Neuronal stem cell (in vitro differentiated cells): ENCODE measurements around the gene PSMB11.
"Not testable (repeated sequence)": the region's sequence is repeated elsewhere in the genome, so short reads cannot be mapped to it uniquely, and the experiment has no call there.

Experiments used
- DNase-seq: peaks from one replicate; pipeline ENCODE4 v3.0.0-alpha.2; 2013; ENCODE audit warnings: low spot score
- H2AFZ ChIP-seq: one replicate; pipeline ENCODE4 v1.6.1; 2013; ENCODE audit warnings: mild to moderate bottlenecking, low read length, inconsistent platforms
- H2AK5ac ChIP-seq: 2 replicates; pipeline ENCODE4 v1.6.1; 2013; ENCODE audit warnings: low read depth, mild to moderate bottlenecking, inconsistent platforms, low read length, moderate library complexity, mixed read lengths
- H2BK120ac ChIP-seq: 2 replicates; pipeline ENCODE4 v1.6.1; 2013; ENCODE audit warnings: low read depth, mild to moderate bottlenecking, inconsistent platforms, low read length, moderate library complexity, mixed read lengths
- H2BK12ac ChIP-seq: one replicate; pipeline ENCODE4 v1.6.1; 2013; ENCODE audit warnings: low read length, inconsistent platforms
- H2BK15ac ChIP-seq: 2 replicates; pipeline ENCODE4 v1.6.1; 2013; ENCODE audit warnings: mild to moderate bottlenecking, low read length, inconsistent platforms, mixed read lengths
- H2BK5ac ChIP-seq: one replicate; pipeline ENCODE4 v1.6.1; 2013; ENCODE audit warnings: inconsistent platforms, mild to moderate bottlenecking, low read length, moderate library complexity
- H3K14ac ChIP-seq: one replicate; pipeline ENCODE4 v1.6.1; 2013; ENCODE audit warnings: low read length, inconsistent platforms
- H3K18ac ChIP-seq: 2 replicates; pipeline ENCODE4 v1.6.1; 2013; ENCODE audit warnings: low read length, inconsistent platforms
- H3K23ac ChIP-seq: 2 replicates; pipeline ENCODE4 v1.6.1; 2013; ENCODE audit warnings: low read depth, mild to moderate bottlenecking, mixed read lengths, low read length, inconsistent platforms; ENCODE audit not compliant: poor library complexity
- H3K27ac ChIP-seq: replicated peaks from 3 replicates; pipeline ENCODE4 v1.5.1; 2013; ENCODE audit warnings: low read length, inconsistent platforms
- H3K27me3 ChIP-seq, 3 experiments: 2 replicates each; pipeline ENCODE4 v1.6.1; 2013; ENCODE audit warnings: low read length in 3 of 3, mild to moderate bottlenecking in 2 of 3, inconsistent platforms in 1 of 3, low read depth in 1 of 3, mixed read lengths in 1 of 3, moderate library complexity in 1 of 3; ENCODE audit not compliant: control insufficient read depth in 3 of 3, insufficient read depth in 3 of 3
- H3K36me3 ChIP-seq, 2 donors: replicated peaks in 1 of 2; 2 replicates each; pipeline ENCODE4 v1.6.1; 2013; ENCODE audit warnings: low read length in 2 of 2; ENCODE audit not compliant: control insufficient read depth in 2 of 2, insufficient read depth in 2 of 2
- H3K4ac ChIP-seq: 2 replicates; pipeline ENCODE4 v1.6.1; 2013; ENCODE audit warnings: inconsistent platforms, mild to moderate bottlenecking, low read length, moderate library complexity
- H3K4me1 ChIP-seq, 2 donors: 1 replicate in 1 of 2; 2 replicates in 1 of 2; pipeline ENCODE4 v1.6.1; 2013; ENCODE audit warnings: low read length in 2 of 2, low read depth in 1 of 2; ENCODE audit not compliant: control insufficient read depth in 2 of 2, insufficient read depth in 1 of 2
- H3K4me2 ChIP-seq: one replicate; pipeline ENCODE4 v1.6.1; 2013; ENCODE audit warnings: mild to moderate bottlenecking, low read length, inconsistent platforms; ENCODE audit not compliant: insufficient read depth, poor library complexity, severe bottlenecking
- H3K4me3 ChIP-seq, 2 donors: 2 replicates each; pipeline ENCODE4 v1.5.1; 2013; ENCODE audit warnings: low read length in 2 of 2, mild to moderate bottlenecking in 2 of 2, inconsistent platforms in 1 of 2, moderate library complexity in 1 of 2
- H3K79me1 ChIP-seq: one replicate; pipeline ENCODE4 v1.6.1; 2013; ENCODE audit warnings: low read depth, mild to moderate bottlenecking, inconsistent platforms, low read length, moderate library complexity
- H3K9ac ChIP-seq: one replicate; pipeline ENCODE4 v1.6.1; 2013; ENCODE audit warnings: mild to moderate bottlenecking, low read depth, low read length, inconsistent platforms; ENCODE audit not compliant: poor library complexity
- H3K9me3 ChIP-seq, 2 donors: replicated peaks in 1 of 2; 2 replicates each; pipeline versions ENCODE3 to v1.6.1; 2013; ENCODE audit warnings: low read length in 2 of 2, mild to moderate bottlenecking in 2 of 2, inconsistent platforms in 1 of 2, low read depth in 1 of 2, mixed read lengths in 1 of 2, moderate library complexity in 1 of 2; ENCODE audit not compliant: control insufficient read depth in 2 of 2, insufficient read depth in 1 of 2
- H4K8ac ChIP-seq: one replicate; pipeline ENCODE4 v1.6.1; 2013; ENCODE audit warnings: low read depth, mild to moderate bottlenecking, inconsistent platforms, low read length, moderate library complexity
- H4K91ac ChIP-seq: one replicate; pipeline ENCODE4 v1.6.1; 2013; ENCODE audit warnings: low read length, low read depth, mild to moderate bottlenecking, inconsistent platforms; ENCODE audit not compliant: poor library complexity
- WGBS, 2 donors: extraction: QIAGEN DNeasy Blood & Tissue Kit; methylation state at CpG; one replicate each; pipeline ENCODE4 v1.1.7; 2013; ENCODE audit warnings: missing lambda C conversion rate in 2 of 2, mixed read lengths in 1 of 2; ENCODE audit not compliant: insufficient read length in 2 of 2, insufficient replicate concordance in 1 of 2; ENCODE audit errors: extremely low coverage in 2 of 2; 5-methylcytosine and 5-hydroxymethylcytosine counted together

PSMB11 gene

DNA sequence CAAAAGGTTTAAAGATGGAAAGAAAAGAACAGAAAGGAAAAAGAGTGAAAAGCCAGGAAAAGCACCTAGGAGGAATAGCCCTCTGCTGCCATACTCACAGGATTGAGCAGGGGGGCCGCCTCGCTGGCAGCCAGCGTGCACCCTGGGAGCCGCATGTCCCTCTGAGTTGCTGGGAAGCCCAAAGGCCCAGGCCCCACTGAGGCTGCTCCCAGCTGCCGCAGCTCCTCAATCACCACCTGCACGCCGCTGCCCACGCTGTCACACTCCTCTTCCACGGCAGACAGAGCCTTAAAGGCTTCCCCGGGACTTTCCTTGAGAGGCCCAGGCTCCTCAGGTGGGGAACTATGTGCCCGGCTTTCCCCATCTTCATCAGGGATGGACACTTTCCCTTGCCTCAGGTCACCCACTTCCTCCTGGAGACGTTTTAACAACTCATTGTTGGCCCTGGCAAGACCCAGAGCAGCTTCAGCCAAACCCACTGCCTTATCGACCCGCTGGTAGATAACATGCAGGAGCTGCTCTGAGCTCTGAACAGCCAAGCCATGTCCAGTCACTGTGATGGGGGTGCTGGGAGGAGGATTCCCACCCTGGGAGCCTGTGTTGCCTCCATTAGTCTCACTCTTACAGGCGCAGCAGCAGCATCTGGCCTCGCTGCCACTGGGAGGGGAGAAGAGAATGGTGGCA, 43.5 kb upstream of the PSMB11 start:
- Histone ChIP-seq H3K9me3 (no peaks in the 10 kb centered on the region), H3K4ac (no peak overlapping the region), H4K8ac (no peak overlapping the region), H3K36me3 (peaks cover 1 to 5% of the 10 kb centered on the region in 2 donors), H3K14ac (no peak overlapping the region), H3K4me3 (no peak overlapping the region), H3K27ac (no peak overlapping the region), H2BK15ac (no peak overlapping the region), H2BK120ac (no peak overlapping the region), H3K18ac (peak overlapping the region; percentile 25), H4K91ac (no peak overlapping the region), H3K23ac (no peak overlapping the region), H3K79me1 (no peaks in the 10 kb centered on the region), H2BK5ac (no peak overlapping the region), H3K9ac (no peak overlapping the region), H2AFZ (no peak overlapping the region), H2AK5ac (no peak overlapping the region), H2BK12ac (no peak overlapping the region), H3K27me3 (no peaks in the 10 kb centered on the region), H3K4me1 (peaks cover 0 to 4% of the 10 kb centered on the region in 2 donors), H3K4me2 (no peak overlapping the region)
- no CpG with 5 or more reads among the region's 16 CpGs for WGBS, 2 donors
- no peak for DNase-seq

- Histone ChIP-seq H3K4me3 (no peak overlapping the region), H4K91ac (no peak overlapping the region), H3K36me3 (no peaks in the 10 kb centered on the region), H2BK120ac (no peak overlapping the region), H3K14ac (no peak overlapping the region), H3K27me3 (no peaks in the 10 kb centered on the region), H4K8ac (no peak overlapping the region), H3K9me3 (no peaks in the 10 kb centered on the region), H3K18ac (no peak overlapping the region), H2BK12ac (no peak overlapping the region), H2AK5ac (no peak overlapping the region), H3K4ac (no peak overlapping the region), H3K4me1 (no peaks in the 10 kb centered on the region), H2BK15ac (no peak overlapping the region), H3K23ac (no peak overlapping the region), H3K9ac (no peak overlapping the region), H3K4me2 (no peak overlapping the region), H3K27ac (no peak overlapping the region), H2BK5ac (no peak overlapping the region), H2AFZ (no peak overlapping the region), H3K79me1 (no peaks in the 10 kb centered on the region)
- no peak for DNase-seq
- WGBS, 2 donors = no CpG with 5 or more reads among the region's 2 CpGs
Observed at GRCh38 chr14:23000860-23001259, 41.2 kb upstream of the PSMB11 start.

- no peak overlapping the region for H2AFZ ChIP-seq
- no peaks in the 10 kb centered on the region for H3K79me1 ChIP-seq
- no peak overlapping the region for H3K4ac ChIP-seq
- H3K27ac ChIP-seq = no peak overlapping the region
- H3K4me2 ChIP-seq = no peak overlapping the region
- no peak overlapping the region for H3K14ac ChIP-seq
- peaks cover 0 to under 1% of the 10 kb centered on the region in 2 donors for H3K9me3 ChIP-seq
- no peak overlapping the region for H4K8ac ChIP-seq
- H3K9ac ChIP-seq = no peak overlapping the region
- no peaks in the 10 kb centered on the region for H3K27me3 ChIP-seq
- H3K23ac ChIP-seq = no peak overlapping the region
- no peaks in the 10 kb centered on the region for H3K36me3 ChIP-seq
- H3K4me3 ChIP-seq = no peak overlapping the region
- H3K4me1 ChIP-seq = peaks cover 3 to 4% of the 10 kb centered on the region in 2 donors
- H2AK5ac ChIP-seq = no peak overlapping the region
- no peak overlapping the region for H2BK5ac ChIP-seq
- no peak overlapping the region for H2BK120ac ChIP-seq
- H4K91ac ChIP-seq = no peak overlapping the region
- H2BK12ac ChIP-seq = no peak overlapping the region
- no peak for DNase-seq
- H3K18ac ChIP-seq = no peak overlapping the region
- H2BK15ac ChIP-seq = no peak overlapping the region
- WGBS, 2 donors = no CpG with 5 or more reads among the region's 3 CpGs
Observed at GRCh38 chr14:23002592-23002991, 39.4 kb upstream of the PSMB11 start.

- WGBS, 2 donors = no CpG with 5 or more reads among the region's 4 CpGs
- not testable (repeated sequence) for H3K27me3 ChIP-seq, H3K79me1 ChIP-seq
Observed at GRCh38 chr14:23004274-23004673, 37.7 kb upstream of the PSMB11 start.

More at GRCh38 chr14:23004274-23004673, 37.7 kb upstream of the PSMB11 start:
- H3K4me3 ChIP-seq, DNase-seq, H3K23ac ChIP-seq, H3K27ac ChIP-seq, H3K9me3 ChIP-seq, H3K14ac ChIP-seq, H2AK5ac ChIP-seq, H3K4me1 ChIP-seq, H2BK120ac ChIP-seq, H3K18ac ChIP-seq, H2BK15ac ChIP-seq, H4K8ac ChIP-seq, H3K4ac ChIP-seq, H4K91ac ChIP-seq, H3K36me3 ChIP-seq, H2AFZ ChIP-seq, H3K4me2 ChIP-seq, H2BK5ac ChIP-seq, H3K9ac ChIP-seq, H2BK12ac ChIP-seq: not testable (repeated sequence)
